HG03378 (cell line): Measurements from ENCODE around the gene MICU1.
"Not testable (repeated sequence)": the region's sequence is repeated elsewhere in the genome, so short reads cannot be mapped to it uniquely, and the experiment has no call there.

Experiments used
- ATAC-seq: cut with Tn5 transposase; IDR thresholded peaks from one replicate; pipeline ENCODE4 v1.9.1; 2021; ENCODE audit warnings: mild to moderate bottlenecking, moderate library complexity; ENCODE audit not compliant: unreplicated experiment

MICU1 gene

GRCh38 chr10:72509206-72509799 lies 116.6 kb downstream of the MICU1 start:
- no peak for ATAC-seq

- no peak for ATAC-seq
These were observed 117.8 kb downstream of the MICU1 start for GRCh38 chr10:72508033-72508432.

GRCh38 chr10:72506474-72506873 lies 119.4 kb downstream of the MICU1 start:
- no peak for ATAC-seq

GRCh38 chr10:72505435-72505834 lies 120.4 kb downstream of the MICU1 start:
- no peak for ATAC-seq

- no peak for ATAC-seq
These were observed 122.0 kb downstream of the MICU1 start for GRCh38 chr10:72503694-72504438.

GRCh38 chr10:72503241-72503640 lies 122.6 kb downstream of the MICU1 start:
- ATAC-seq = no peak

GRCh38 chr10:72502581-72502980 lies 123.3 kb downstream of the MICU1 start:
- ATAC-seq = no peak

GRCh38 chr10:72499701-72500100 lies 126.2 kb downstream of the MICU1 start:
- no peak for ATAC-seq

- ATAC-seq = no peak
These were observed 134.9 kb downstream of the MICU1 start for GRCh38 chr10:72490951-72491350.

GRCh38 chr10:72487521-72487920 lies 138.4 kb downstream of the MICU1 start:
- no peak for ATAC-seq

- no peak for ATAC-seq
These were observed 138.8 kb downstream of the MICU1 start for GRCh38 chr10:72487116-72487515.

GRCh38 chr10:72485701-72486100 lies 140.2 kb downstream of the MICU1 start:
- no peak for ATAC-seq

GRCh38 chr10:72484521-72484920 lies 141.4 kb downstream of the MICU1 start:
- ATAC-seq = no peak

- no peak for ATAC-seq
These were observed 142.4 kb downstream of the MICU1 start for GRCh38 chr10:72483471-72483870.

- no peak for ATAC-seq
These were observed 145.0 kb downstream of the MICU1 start for GRCh38 chr10:72480861-72481260.

- no peak for ATAC-seq
These were observed 148.4 kb downstream of the MICU1 start for GRCh38 chr10:72477463-72477862.

GRCh38 chr10:72472306-72472705 lies 153.6 kb downstream of the MICU1 start:
- no peak for ATAC-seq

- ATAC-seq = no peak
These were observed 155.2 kb downstream of the MICU1 start for GRCh38 chr10:72470666-72471065.

GRCh38 chr10:72467064-72467463 lies 158.8 kb downstream of the MICU1 start:
- not testable (repeated sequence) for ATAC-seq

GRCh38 chr10:72466018-72466417 lies 159.9 kb downstream of the MICU1 start:
- ATAC-seq = no peak

- ATAC-seq = no peak
These were observed 161.4 kb downstream of the MICU1 start for GRCh38 chr10:72464438-72464837.

GRCh38 chr10:72462261-72462660 lies 163.6 kb downstream of the MICU1 start:
- no peak for ATAC-seq

- ATAC-seq = no peak
These were observed 164.8 kb downstream of the MICU1 start for GRCh38 chr10:72461085-72461484.
